ENCODE measurements around the gene OR2M2. TPM values are rescaled to one million over a fixed set of nuclear protein-coding genes. Genes with fewer than 3 reads are reported as not detected.

OR2M2 gene
- not detected for total RNA-seq
- long read RNA-seq, result 0 reads

- intact Hi-C loops (cut with DNase I), result no loop called here
Observed at GRCh38 chr1:248174521-248174920, at the start of gene OR2M2. OR2M2 (plus strand) TSS chr1:248174821; CDS start chr1:248179986, 5,165 bp downstream.

GRCh38 chr1:248127653-248128052 is 47.0 kb upstream of the OR2M2 start:
- DNase-seq (ENCODE audit: low spot score), result no peak
- intact Hi-C loops (cut with DNase I), result no loop called here

More at GRCh38 chr1:248174521-248174920, at the start of gene OR2M2:
- no peak for DNase-seq (ENCODE audit: low spot score)

- intact Hi-C loops (cut with DNase I), result no loop called here
Observed at GRCh38 chr1:248136811-248137210, 37.8 kb upstream of the OR2M2 start.

GRCh38 chr1:248140846-248141245 is 33.8 kb upstream of the OR2M2 start:
- no peak for DNase-seq (ENCODE audit: low spot score)
- intact Hi-C loops (cut with DNase I), result no loop called here

More at GRCh38 chr1:248136811-248137210, 37.8 kb upstream of the OR2M2 start:
- no peak for DNase-seq (ENCODE audit: low spot score)

- no peak for DNase-seq (ENCODE audit: low spot score)
- intact Hi-C loops (cut with DNase I), result no loop called here
Observed at GRCh38 chr1:248143311-248143710, 31.3 kb upstream of the OR2M2 start.

- intact Hi-C loops (cut with DNase I), result no loop called here
Observed at GRCh38 chr1:248144513-248145198, 30.0 kb upstream of the OR2M2 start, which contains the start of gene OR2M5. OR2M5 (plus strand) TSS chr1:248145148; CDS start chr1:248145148, 0 bp downstream.

GRCh38 chr1:248152056-248152827 is 22.4 kb upstream of the OR2M2 start:
- intact Hi-C loops (cut with DNase I), result no loop called here
- no peak for DNase-seq (ENCODE audit: low spot score)

More at GRCh38 chr1:248144513-248145198, 30.0 kb upstream of the OR2M2 start, which contains the start of gene OR2M5:
- no peak for DNase-seq (ENCODE audit: low spot score)

DNA sequence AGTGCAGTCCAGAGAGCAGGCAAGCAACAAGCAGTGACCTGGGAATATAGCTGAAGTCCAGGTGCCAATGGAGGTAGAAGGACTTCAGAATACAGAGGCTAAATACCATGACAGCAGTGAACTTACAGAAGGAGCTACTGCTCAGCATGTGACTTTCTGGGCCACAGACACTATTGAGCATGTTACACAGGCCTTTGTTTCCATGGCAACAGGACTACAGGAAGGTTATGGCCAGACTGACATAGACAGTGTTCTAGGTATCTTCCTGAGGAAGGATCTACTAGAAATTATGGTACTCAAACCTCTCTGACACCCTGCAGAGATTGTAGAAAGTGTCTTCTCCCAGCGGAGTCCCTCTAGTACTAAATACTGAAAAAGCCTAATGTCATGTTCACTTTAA is 18.7 kb upstream of the OR2M2 start:
- intact Hi-C loops (cut with DNase I), result no loop called here
- DNase-seq (ENCODE audit: low spot score), result no peak

DNA sequence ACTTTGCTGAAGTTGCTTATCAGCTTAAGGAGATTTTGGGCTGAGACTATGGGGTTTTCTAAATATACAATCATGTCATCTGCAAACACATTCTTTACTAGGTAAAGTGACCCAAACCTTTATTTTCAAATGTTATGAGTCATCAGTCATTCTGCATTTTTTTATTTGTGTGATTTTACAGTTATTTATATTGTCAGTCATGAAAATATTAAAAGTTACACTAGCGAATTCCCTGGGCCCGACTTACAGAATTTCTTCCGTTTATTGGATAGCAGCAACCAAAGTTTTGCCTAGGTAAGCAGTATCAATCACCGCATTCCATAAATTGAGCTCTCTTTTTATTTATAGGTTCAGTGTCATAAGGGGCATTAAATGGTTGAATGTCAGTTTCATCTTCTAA is 15.9 kb upstream of the OR2M2 start:
- DNase-seq (ENCODE audit: low spot score), result no peak
- intact Hi-C loops (cut with DNase I), result no loop called here

DNA sequence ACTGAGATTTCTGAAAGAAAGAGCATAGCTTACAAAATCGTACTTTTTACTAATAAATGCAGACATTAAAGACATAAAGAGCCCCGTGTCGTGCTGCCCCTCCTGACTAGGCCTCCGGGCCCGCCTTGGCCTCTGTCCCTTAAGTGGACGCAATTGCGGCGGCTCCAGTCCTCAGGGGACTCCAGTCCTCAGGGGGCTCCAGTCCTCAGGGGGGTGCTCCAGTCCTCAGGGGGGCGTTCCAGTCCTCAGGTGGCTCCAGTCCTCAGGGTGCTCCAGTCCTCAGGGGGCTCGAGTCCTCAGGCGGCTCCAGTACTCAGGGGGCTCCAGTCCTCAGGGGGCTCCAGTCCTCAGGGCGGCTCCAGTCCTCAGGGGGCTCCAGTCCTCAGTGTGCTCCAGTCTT is 10.6 kb upstream of the OR2M2 start:
- intact Hi-C loops (cut with DNase I), result no loop called here
- no peak for DNase-seq (ENCODE audit: low spot score)

DNA sequence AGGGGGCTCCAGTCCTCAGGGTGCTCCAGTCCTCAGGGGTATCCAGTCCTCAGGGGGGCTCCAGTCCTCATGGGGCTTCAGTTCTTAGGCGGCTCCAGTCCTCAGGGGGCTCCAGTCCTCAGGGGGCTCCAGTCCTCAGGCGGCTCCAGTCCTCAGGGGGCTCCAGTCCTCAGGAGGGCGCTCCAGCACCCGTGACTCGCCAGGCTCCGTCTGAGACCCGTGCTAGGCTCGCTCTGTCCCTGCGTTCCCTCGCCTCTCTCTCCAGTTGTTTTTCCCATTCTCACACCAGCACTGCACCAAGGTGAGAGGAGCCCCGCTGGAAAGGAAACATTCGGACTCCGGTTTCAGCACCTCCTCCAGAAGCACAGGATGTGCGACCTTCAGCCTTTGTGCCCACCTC is 9.4 kb upstream of the OR2M2 start:
- no peak for DNase-seq (ENCODE audit: low spot score)
- intact Hi-C loops (cut with DNase I), result no loop called here

DNA sequence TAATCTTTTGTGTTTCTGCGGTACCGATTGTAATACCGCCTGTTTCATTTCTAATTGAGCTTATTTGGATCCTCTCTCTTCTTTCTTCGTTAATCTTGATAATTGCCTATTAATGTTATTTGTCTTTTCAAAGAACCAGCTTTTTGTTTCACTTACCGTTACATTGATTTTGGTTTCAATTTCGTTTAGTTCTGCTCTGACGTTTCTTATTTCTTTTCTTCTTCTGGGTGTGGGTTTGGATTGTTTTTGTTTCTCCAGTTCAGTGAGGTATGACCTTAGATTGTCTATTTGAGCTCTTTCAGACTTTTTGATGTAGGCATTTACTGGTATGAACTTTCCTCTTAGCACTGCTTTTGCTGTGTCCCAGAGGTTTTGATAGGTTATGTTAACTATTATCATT is 9.4 kb downstream of the OR2M2 start:
- DNase-seq (ENCODE audit: low spot score), result no peak
- intact Hi-C loops (cut with DNase I), result no loop called here

DNA sequence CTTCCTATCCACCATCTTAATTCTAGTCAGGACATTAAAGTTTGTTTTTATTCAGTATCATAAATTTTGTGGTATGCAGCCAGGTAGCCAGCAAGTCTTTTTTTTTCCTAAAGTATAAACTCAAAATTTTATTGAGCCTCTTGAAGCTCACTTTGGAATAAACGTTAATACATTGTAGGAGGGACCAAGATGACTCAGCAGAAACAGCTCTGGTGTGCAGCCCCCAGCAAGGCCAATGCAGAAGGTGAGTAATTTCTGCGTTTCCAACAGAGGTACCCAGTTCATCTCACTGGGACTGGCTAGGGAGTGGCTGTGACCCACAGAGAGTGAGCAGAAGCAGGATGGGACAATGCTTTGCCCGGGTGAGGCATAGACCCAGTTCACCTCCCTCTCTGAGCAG is 12.7 kb downstream of the OR2M2 start:
- DNase-seq (ENCODE audit: low spot score), result no peak
- intact Hi-C loops (cut with DNase I), result no loop called here

GRCh38 chr1:248189026-248189425 is 14.4 kb downstream of the OR2M2 start:
- intact Hi-C loops (cut with DNase I), result no loop called here
- DNase-seq (ENCODE audit: low spot score), result no peak

- DNase-seq (ENCODE audit: low spot score), result no peak
- intact Hi-C loops (cut with DNase I), result no loop called here
Observed at GRCh38 chr1:248194117-248194516, 19.5 kb downstream of the OR2M2 start.

- DNase-seq (ENCODE audit: low spot score), result no peak
- intact Hi-C loops (cut with DNase I), result no loop called here
Observed at GRCh38 chr1:248196965-248197364, 22.3 kb downstream of the OR2M2 start, which contains the start of gene OR2M3. OR2M3 (plus strand) TSS chr1:248197265; CDS start chr1:248203068, 5,803 bp downstream.

DNA sequence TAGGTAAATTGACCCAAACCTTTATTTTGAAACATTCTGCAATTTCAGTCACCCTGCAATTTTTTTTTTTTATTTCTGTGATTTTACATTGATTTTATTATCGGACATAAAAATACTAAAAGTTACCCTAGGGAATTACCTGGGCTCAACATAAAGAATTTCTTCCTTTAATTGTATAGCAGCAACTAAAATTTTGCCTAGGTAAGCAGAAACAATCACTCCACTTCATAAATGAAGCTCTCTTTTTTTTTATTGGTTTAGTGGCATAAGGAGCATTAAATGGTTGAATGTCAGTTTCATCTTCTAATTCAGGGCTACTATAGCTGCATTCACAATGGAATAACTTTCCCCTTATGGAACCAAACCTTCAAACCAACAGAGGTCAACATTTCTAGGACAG is 41.3 kb downstream of the OR2M2 start:
- intact Hi-C loops (cut with DNase I), result no loop called here
- no peak for DNase-seq (ENCODE audit: low spot score)

DNA sequence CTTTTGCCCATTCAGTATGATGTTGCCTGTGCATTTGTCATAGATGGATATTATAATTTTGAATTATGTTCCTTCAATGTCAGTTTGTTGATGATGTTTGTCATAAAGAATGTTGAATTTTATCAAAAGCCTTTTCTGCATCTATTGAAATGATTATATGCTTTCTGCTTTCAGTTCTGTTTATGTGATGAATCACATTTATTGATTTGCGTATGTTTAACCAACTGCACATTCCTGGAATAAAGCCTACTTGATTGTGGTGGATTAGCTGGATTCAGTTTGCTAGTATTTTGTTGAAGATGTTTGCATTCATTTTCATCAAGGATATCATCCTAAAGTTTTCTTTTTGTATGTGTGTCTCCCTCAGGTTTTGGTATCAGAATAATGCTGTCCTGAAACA is 50.9 kb downstream of the OR2M2 start:
- no peak for DNase-seq (ENCODE audit: low spot score)
- intact Hi-C loops (cut with DNase I), result no loop called here

- intact Hi-C loops (cut with DNase I), result no loop called here
Observed at GRCh38 chr1:248229360-248229908, 54.8 kb downstream of the OR2M2 start.

More at GRCh38 chr1:248229360-248229908, 54.8 kb downstream of the OR2M2 start:
- no peak for DNase-seq (ENCODE audit: low spot score)
